KG1 (cell line): ENCODE data around the gene CSPG4.
A peak's percentile ranks its signal among the peaks of the same experiment; 100 is the strongest.
"Not testable (repeated sequence)": the region's sequence is repeated elsewhere in the genome, so short reads cannot be mapped to it uniquely, and the experiment has no call there.

Source experiments
- DNase-seq: peaks from one replicate; lab custom pipeline; 2025; lab: John Stamatoyannopoulos, UW

CSPG4 gene

DNA sequence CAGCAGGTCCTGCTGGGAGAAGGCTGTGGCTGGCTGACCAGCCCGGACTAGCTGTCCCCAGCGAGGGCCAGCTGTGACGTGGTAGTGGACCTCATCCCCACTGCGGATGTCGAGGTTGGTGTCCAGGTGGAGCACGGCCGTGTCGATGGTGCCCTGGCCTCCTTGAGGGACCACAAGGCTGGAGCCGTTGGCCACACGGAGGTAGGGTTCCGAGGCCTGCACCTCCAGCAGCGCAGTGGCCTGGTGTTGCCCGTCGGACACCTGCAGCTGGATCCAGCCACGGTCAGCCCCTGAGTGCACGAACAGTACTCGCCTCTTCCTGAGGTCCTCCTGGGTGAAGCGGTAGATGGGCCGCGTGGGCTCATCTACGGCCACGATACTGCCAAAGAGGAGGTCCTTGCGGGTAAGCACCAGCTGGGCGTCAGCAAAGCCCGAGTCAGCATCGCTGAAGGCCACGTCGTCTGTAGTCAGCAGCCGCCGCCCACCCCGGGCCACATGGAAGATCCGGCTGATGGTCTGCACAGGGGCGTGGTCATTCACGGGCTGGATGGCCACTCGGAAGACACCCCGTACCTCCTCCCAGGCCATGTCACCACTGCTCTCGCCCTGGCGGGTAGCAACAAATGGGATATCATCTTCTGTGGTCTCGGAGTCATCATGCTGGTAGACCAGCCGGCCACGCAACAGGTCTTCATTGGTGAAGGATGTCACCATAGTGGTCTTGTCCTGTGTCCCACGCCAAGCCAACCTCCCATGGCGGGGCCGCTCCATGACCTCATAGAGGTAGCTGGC is 25.0 kb downstream of the CSPG4 start:
- no peak for DNase-seq

DNA sequence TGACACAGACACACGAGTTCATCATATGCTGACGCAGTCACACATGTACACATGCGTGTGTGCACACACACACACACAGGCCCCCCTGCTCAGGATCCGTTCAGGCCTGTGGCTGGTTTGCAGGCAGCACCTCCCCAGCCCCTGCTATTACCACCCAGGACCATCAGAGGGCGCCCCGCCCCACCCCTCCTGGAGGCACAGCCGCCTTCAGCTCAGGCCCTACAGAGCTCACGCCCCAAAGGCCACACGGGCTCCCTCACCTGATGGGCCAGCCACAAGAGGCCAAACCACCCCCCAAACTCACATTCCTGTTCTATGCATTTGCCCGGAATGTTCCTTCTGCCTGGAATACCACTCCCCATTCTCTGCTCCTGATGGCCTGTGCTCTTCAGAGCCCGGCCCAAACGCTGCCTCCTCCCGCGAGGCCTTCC is 26.4 kb downstream of the CSPG4 start:
- DNase-seq: peak; percentile 41

DNA sequence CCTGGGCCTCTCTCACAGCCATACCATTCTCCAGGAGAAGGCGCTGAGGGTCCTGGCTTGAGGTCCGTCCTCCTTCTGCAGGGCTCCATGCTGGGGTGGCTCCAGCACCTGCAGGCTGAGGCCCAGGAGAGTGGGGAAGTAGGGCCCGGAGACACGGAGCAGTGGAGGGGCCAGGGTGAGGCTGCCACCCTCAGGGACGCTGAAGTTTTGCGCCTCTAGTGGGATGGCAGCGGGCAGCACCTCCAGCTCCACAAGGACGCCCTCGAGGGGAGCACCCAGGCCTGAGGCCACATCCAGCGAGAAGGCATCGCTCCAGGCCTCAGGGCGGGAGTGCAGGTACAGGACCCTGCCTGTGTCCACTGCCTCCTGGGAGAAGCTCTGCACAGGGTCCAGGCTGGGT is 27.5 kb downstream of the CSPG4 start:
- no peak for DNase-seq

DNA sequence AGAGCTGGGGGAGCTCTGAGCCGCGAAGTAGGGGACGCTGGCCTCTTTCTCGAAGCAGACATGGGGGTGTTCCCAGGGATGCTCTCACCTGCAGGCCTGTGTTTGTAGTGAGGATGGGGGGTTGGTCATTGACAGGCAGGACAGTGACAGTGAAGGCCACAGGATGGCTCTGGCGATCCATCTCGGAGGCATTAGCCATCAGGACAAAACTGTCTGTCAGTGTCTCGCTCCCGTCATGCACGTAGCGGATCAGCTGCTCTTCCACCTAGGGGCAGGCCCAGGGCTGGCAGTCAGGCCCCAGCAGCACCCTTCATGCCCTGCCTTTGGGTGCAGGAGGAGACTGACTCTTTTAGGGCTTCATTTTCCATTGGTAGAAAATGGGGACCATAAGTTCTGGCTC is 28.0 kb downstream of the CSPG4 start:
- no peak for DNase-seq

DNA sequence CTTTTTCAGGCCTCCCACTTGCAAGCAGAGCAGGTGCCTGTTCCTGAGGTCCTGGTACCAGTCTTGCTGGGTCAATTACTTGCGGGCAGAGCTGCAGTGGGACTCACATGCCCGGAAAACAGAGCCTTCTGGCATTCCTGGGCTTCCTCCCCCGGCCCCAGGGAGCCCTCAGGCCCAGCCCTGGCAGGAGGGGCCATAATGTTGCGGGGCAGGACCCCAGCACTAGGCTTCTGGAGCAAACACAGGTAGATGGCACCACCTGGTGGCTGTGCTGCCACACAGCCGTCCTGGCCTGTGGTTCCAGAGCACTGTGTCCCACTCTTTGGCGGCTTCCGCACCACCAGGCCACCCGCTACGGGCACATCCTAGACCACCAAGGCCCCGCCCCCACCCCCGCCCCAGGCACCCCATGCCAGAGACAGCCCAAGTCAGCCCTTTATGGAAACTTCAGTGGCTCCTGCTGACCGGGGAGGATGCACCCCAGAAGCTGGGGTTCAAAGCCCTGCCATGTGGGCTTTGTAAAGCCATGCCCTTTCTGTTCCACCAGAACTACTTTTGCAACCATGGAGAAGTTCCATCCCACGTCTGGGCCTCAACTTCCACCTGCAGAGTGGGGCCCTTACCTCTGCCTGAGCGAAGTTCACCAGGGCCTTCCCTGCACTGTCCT is 28.9 kb downstream of the CSPG4 start:
- peak; percentile 28 for DNase-seq

DNA sequence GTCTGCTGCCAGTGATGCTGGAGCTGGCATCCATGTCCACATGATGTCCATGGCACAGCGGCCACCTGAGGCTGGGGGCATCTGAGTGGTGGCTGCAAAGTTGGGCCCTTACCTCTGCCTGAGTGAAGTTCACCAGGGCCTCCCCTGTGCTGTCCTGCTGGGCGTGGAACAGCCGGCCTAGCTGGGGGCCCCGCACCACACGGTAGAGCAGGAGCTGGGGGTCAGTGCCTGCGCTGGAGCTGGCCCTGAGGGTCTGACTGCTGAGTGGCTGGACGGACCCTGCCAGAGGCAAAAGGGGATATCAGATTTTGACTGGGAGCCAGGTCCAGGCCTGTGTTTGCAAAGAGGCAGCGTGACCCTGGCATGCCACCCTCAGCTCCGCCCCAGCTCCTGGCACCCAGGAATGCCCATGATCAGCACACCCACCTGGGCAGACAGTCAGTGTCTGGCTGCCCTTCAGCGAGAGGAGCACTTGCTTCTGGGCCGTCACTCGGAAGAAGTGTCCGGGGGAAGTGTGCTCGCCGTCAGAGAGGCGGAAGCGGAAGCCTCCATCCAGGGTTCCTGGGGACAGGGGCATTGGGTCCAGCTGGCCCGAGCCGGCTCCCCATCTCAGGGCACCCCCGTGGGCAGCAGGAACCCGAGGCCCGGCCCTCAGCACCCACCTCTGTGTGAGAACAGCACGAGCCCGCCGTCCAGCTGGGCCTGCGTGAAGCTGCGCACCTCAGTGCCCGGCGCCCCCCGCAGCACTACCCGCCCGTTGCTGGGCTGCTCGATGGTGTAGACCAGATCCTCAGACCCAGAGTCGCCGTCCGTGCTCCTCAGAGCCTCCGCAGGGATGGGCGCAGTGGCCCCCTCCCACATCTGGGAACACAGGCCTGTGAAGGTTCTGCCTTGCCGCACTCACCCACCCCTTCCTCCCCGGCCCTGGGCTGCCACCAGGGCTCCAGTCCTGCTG is 30.2 kb downstream of the CSPG4 start:
- no peak for DNase-seq

DNA sequence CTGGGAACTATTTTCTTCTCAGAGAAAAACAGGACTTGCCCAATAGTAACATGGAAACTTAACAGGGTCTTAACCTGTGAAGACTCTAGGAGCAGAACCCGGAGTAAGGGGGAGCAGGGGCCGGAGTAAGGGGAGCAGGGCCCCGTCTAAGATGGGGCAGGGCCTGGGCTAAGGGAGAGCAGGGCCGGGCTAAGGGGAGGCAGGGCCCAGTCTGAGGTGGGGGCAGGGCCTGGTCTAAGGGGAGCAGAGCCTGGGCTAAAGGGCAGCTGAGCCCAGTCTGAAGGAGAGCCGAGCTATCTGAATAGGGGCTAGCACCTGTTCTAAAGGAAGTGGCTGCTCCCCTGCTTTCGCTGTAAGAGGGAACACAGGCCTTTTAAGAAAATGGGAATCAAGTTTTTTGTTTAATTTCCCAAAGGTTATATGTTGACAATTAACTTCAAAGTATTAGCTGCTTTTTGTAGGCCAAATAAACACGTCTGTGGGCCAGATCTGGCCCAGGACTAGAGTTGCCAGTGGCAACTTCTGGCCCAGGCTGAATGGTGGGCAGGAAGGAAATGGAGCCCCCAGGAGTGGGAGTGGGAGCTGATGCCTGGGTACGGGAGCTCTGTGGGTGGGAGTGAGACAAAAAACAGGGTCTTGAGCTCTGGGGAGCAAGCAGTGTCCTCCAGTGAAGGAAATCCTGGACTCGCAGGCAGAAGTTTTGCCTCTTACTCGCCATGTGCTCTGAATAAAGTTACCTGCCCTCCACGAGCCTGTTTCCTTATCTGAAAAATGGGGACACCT is 32.5 kb downstream of the CSPG4 start:
- no peak for DNase-seq

DNA sequence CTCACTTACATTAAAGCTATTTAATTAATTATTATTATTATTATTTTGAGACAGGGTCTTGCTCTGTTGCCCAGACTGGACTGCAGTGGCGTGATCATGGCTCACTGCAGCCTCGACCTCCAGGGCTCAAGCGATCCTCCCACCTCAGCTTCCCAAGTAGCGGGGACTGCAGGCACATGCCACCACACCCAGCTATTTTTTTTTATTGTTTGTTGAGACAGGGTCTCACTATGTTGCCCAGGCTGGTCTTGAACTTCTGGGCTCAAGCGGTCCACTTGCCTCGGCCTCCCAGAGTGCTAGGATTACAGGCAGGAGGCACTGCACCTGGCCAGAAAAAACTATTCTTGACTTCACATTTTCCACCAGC is 34.3 kb downstream of the CSPG4 start:
- DNase-seq: not testable (repeated sequence)

DNA sequence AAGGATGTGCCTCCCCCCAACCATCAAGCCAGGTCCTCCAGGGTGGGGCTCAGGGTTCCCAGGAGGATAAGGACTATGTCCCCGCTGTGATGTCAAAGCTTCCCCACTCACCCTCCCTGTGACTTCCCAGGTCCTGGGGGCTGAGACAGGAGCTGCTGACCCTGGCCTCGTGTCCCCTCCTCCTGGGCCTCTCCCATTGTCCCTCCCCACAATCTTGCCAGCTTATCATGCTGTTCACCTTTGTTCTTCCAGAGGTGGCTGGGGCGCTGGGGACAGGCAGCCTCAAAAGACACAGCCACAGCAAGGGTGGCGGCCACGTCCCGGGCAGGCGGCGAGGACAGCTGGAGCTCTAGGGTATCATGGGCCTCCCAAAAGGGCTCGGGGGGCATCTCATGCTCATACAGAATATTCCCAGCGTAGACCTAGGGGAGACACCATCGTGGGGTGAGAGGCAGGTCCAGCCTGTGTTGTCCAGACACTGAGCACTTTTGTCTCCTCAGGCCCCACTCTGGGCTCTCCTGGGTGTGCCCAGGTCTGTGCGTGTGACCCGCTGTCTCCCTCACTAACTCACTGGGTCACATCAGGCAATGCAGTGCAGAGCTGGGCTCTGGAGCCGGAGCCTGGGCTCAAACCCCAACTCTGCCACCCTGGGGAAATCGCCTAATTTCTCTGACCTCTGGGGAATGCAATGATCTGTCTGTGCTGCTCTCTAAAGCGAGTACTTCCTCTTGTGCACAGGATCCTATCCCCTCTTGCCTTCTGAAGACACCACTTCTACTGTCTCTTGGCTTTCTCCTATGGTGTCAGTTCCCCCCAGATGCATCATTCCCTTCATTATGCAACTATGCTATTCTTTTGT is 35.0 kb downstream of the CSPG4 start:
- no peak for DNase-seq

DNA sequence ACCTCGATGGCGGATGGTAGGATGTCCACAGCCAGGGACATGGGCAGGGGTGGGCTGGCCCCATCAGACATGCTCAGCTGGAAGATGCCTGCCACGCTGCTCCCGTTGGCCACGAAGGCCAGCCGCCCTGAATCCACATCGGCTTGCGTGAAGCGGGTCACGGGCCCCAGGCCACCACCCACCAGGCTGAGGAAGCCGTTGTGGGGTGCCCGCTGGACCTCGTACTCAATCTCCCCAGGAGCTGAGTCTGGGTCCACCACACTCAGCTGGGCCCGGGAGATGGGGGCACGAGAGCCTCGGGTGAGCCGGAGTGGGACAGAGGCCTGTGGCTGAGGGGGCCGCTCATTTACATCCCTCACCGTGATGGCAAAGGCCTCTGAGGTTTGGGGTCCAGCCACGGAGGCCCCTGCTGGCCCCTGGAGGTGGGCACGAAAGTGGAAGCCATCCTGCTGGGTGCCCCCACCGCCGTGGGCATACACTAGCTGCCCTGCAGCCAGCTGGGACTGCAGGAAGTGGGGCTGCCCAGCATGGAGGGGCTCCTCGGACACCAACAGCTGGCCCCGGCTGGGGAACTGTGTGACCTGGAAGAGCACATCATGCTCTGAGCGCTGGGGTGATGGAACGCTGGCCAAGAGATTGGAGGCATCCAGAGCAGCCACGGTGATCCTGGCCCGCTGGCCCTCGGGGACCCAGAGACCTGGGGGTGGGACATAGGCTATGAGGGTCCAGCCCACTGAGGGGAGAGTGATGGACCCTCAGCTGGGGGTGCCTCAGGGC is 35.8 kb downstream of the CSPG4 start:
- DNase-seq: no peak

DNA sequence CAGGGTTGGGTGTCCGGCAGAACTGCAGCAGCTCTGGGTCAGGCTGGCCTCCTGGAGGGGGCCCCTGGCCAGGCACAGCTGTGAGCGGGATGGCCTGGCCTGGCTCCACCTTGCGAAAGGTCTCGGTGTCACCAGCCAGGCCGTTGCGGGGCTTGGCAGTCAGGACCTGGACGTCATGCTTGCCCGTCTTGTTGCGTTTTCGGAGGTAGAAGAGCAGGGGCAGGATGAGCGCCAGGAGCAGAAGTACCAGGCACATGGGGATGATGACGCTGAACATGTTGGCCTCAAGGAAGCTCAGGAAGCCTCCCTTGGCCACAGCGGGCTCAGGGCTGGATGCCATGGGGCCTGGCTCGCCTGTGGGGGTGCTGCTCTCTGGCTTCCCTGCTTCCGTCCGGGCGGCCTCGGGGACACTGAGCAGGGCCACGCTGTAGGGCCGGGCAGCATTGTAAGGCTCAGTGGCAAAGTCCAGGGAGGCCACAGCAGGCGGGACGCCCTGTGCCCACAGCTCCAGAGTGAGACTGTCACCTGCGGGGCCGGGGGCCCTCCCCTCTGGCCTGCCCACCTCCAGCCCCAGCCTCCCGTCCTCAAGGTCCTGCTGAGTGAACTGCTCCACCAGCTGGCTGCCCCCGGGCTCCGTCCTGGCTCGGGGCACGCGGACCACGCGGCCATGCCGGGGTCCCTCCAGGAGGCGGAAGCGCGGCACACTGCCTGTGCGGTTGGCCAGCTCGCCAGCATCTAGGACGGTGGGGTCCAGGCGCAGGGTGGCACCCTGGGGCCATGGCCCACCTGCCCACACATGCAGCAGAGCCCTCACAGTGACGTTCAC is 36.9 kb downstream of the CSPG4 start:
- DNase-seq: no peak

DNA sequence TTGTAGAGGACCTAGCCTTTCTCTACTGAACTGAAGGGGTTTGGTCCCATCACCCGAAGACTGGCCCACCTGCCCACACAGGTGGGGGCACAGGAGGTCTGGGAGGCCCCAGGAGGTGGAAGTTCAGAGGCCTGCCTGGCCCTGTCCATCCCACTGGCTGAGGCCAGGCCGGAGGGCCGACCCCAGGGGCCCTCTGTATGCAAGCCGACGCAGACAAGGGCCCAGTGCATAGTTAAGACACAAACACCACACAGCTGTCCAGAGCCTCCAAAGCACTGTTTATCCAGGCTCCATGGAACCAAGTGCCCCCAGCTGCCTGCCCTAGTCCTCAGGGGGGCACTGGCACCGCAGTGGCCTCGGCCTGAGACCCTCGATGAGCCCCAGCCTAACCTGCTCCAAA is 38.3 kb downstream of the CSPG4 start:
- DNase-seq: no peak

DNA sequence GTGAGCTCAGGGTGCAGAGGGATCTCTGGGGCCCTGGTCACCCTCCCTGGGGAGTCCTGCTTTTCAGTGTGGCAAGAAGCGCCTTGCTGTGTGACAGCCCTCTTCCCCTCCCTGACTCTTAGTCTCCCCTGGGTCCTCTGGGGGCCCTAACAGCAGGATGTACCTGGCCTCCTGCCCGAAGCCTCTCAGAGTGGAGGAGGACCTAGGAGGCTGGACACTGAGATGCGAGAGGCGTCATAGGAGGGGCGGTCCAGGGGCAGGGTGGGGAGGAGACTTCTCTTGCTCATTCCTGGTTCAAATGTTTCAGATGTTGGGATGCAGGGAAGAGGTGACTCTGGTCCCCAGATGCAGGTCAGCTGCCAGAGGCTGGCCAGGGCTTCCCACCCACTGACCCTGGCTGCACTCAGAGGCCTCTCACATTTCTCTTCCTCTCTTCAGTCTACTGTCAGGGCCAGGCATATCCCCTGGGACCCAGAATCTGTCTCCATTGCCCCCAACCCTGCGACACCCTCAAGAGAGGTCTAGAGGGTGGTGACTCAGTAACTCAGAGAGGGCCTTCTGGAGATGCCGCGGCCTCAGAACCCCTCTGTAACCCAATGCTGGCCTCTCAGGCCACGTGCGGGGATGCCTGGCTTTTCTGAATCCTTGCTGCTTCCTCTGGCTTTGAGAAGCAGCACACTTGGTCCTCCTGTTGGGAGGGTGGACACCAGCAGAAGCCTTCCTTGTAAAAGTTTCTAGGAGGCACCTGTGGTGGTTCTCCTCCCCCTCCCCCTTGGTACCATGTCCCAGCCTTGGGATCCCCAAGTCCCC is 39.0 kb downstream of the CSPG4 start:
- DNase-seq: no peak

DNA sequence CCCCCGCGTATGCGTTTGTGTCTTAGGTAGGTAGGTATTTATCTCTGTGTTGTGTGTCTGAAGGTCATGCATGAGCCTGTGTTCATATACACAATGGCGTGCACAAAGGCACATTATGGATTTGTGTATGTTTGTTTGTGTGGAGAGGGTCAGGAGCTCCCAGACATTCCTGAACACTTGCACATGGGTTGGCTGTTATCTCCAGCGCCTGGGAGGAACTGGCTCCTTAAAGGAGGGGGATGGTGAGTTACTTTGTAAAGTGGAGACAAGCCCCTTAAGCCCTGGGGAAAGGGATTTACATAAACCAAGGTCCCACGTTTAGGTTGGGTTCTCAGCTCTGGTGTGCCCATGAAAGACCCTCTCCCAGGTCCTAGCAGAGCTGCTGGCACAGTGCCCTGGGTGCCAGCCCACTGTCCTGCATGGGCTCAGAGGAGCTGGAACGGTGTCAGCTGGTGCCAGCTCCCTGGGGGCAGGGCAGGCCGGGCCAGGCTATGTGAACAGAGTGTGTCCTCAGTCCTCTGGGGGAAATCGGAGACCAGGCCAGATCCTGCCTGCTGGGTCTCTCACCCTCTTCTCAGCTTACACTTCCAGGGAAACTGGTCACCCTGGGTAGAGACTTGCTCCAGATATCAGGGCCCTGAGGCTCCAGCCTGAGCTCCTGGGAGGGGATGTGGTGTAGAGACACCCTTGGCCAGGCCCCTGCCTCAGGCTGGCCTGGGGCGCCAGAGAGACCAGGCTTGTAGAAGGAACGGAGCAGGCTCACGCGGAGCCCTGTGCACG is 39.8 kb downstream of the CSPG4 start:
- DNase-seq: no peak

DNA sequence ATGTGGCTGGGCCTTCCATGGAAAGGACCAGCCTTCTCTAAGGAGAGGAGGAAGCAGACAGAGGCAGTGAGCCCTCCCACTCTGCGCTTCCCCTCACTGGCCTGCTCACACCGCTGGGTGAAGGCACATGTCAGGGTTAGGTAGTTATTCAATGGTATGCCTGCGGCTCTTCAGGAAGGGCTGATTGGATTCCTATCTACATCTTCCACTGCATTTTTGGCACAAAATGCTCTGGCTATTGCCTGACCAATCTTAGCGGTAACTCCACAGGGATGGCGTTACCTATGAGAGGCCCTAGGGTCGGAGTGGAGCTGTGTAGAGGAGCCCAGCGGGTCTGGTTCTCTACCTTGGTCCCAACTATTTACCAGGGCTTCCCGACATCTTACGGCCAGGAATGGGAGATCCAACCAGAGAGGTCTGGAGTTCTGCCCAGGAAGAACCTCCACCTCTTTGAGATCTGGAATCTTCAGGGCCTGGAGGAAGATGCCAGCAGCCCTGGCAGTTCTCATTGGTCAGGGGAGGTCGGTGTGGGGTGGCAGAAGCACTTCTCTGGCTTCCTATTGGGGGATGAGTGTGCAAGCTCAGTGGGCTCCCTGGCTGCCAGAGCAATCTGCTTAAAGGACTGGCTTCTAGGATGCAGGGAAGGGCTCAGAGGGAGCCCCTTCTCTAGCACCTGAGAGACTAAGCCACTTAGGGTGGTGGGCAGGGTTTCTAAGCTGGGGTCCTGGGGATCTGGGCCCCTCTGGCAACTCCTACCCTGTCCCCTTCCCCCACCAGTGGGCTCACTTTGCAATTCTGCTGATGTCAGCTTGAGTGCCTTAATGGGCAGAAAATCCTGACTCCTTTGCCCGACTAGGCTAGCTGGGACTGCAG is 40.7 kb downstream of the CSPG4 start:
- no peak for DNase-seq

DNA sequence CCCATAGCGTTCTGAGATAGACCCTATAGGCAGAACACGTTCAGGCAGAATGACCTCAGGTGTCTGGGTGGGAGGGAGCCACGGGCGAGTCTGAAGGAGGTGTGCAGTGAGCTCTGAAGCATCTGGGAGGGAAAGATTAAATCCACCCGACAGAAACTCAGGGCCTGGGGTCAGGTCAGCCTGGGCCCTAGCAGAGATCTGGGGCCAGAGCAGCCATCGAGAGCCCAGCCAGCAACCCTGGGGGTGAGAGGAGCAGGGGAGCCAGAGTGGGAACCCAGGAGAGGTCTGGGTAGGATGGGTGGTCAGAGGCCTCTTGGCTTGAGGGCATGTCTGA is 42.8 kb downstream of the CSPG4 start:
- DNase-seq: no peak
